SK-N-SH (cell line): ENCODE data around the gene STRIP2. TPM values are rescaled to one million over a fixed set of nuclear protein-coding genes. Genes with fewer than 3 reads are reported as not detected.

Experiments used
- CTCF ChIA-PET: fragments of 300-600, 350-600 bp; formaldehyde crosslinking; extraction: SDS; loops from one replicate; lab custom pipeline; 2021; lab: Yijun Ruan, JAX
- POLR2A ChIA-PET: fragments of 350-600 bp; sonication (Branson Sonifier 250); formaldehyde crosslinking; extraction: SDS; loops from one replicate; lab custom pipeline; 2020; ENCODE audit warnings: antibody characterized with exemption, inconsistent platforms; lab: Yijun Ruan, JAX
- DNase-seq: peaks from one replicate; pipeline ENCODE4 v3.0.0; 2012
- H2AFZ ChIP-seq: fragments of 200-600 bp; sonication (generic); 2 replicates; pipeline ENCODE4 v1.8.1; 2016; ENCODE audit warnings: antibody characterized with exemption, mild to moderate bottlenecking, low read depth
- H3F3A ChIP-seq: fragments of 200-600 bp; sonication (generic); replicated peaks from 2 replicates; pipeline ENCODE3; 2016; ENCODE audit warnings: antibody characterized with exemption, mild to moderate bottlenecking; ENCODE audit not compliant: insufficient read depth
- H3K27ac ChIP-seq, 2 experiments: fragments of 200-500 bp in 1 of 2; fragments of 200-600 bp in 1 of 2; sonication (Bioruptor generic) in 1 of 2; sonication (generic), shearing (Covaris generic) in 1 of 2; 2 replicates each; pipeline versions ENCODE4 v1.5.1 to v1.6.1; 2014 to 2016; ENCODE audit warnings: low read depth in 2 of 2, inconsistent platforms in 1 of 2, low read length in 1 of 2, mild to moderate bottlenecking in 1 of 2, mixed read lengths in 1 of 2
- H3K27me3 ChIP-seq: fragments of 200-600 bp; sonication (generic), shearing (Covaris generic); 2 replicates; pipeline ENCODE4 v1.6.1; 2016; ENCODE audit warnings: mixed run types; ENCODE audit not compliant: insufficient read depth
- H3K36me3 ChIP-seq, 2 experiments: fragments of 200-500 bp in 1 of 2; fragments of 200-600 bp in 1 of 2; sonication (Bioruptor generic) in 1 of 2; sonication (generic) in 1 of 2; replicated peaks in 1 of 2; 2 replicates each; pipeline versions ENCODE3 to v1.5.1; 2014 to 2016; ENCODE audit warnings: low read length in 1 of 2, mild to moderate bottlenecking in 1 of 2; ENCODE audit not compliant: insufficient read depth in 2 of 2, control insufficient read depth in 1 of 2
- H3K4me1 ChIP-seq, 2 experiments: fragments of 200-500 bp in 1 of 2; fragments of 200-600 bp in 1 of 2; sonication (Bioruptor generic) in 1 of 2; sonication (generic), shearing (Covaris generic) in 1 of 2; 2 replicates each; pipeline versions ENCODE4 v1.5.1 to v1.6.1; 2014 to 2016; ENCODE audit warnings: low read depth in 1 of 2, low read length in 1 of 2, mixed run types in 1 of 2; ENCODE audit not compliant: insufficient read depth in 2 of 2, control insufficient read depth in 1 of 2
- H3K4me2 ChIP-seq: fragments of 200-600 bp; sonication (generic), shearing (Covaris generic); 2 replicates; pipeline ENCODE4 v1.6.1; 2017; ENCODE audit warnings: mixed run types
- H3K4me3 ChIP-seq, 2 experiments: fragments of 200-500 bp in 1 of 2; fragments of 200-600 bp in 1 of 2; sonication (Bioruptor generic) in 1 of 2; sonication (generic), shearing (Covaris generic) in 1 of 2; 2 replicates each; pipeline versions ENCODE4 v1.5.1 to v1.8.1; 2014 to 2016; ENCODE audit warnings: low read depth in 2 of 2, inconsistent platforms in 1 of 2, low read length in 1 of 2, mild to moderate bottlenecking in 1 of 2, mixed read lengths in 1 of 2, moderate library complexity in 1 of 2
- H3K79me2 ChIP-seq: fragments of 200-600 bp; sonication (generic); 2 replicates; pipeline ENCODE4 v1.8.1; 2017; ENCODE audit warnings: mild to moderate bottlenecking; ENCODE audit not compliant: insufficient read depth
- H3K9ac ChIP-seq: fragments of 200-600 bp; sonication (generic); 2 replicates; pipeline ENCODE4 v1.6.1; 2017; ENCODE audit warnings: mixed run types
- H3K9me2 ChIP-seq: fragments of 200-600 bp; sonication (generic); 2 replicates; pipeline ENCODE4 v1.6.1; 2017; ENCODE audit warnings: mixed run types
- H3K9me3 ChIP-seq: fragments of 200-600 bp; sonication (generic); 2 replicates; pipeline ENCODE4 v1.6.1; 2017; ENCODE audit warnings: mixed run types, mild to moderate bottlenecking, moderate library complexity
- H4K20me1 ChIP-seq: fragments of 200-600 bp; sonication (generic); 2 replicates; pipeline ENCODE4 v1.6.1; 2017; ENCODE audit warnings: mild to moderate bottlenecking, mixed run types; ENCODE audit not compliant: insufficient read depth
- ELF1 ChIP-seq: IDR thresholded peaks from 2 replicates; pipeline ENCODE4 v1.4.0; 2012
- GABPA ChIP-seq: IDR thresholded peaks from 2 replicates; pipeline ENCODE4 v1.4.0; 2012; ENCODE audit warnings: low read depth, mild to moderate bottlenecking
- JUND ChIP-seq: IDR thresholded peaks from 2 replicates; pipeline ENCODE4 v1.4.0; 2012
- NFIC ChIP-seq: IDR thresholded peaks from 2 replicates; pipeline ENCODE4 v1.4.0; 2012; ENCODE audit warnings: borderline replicate concordance
- PBX3 ChIP-seq: IDR thresholded peaks from 2 replicates; pipeline ENCODE4; 2012
- RAD21 ChIP-seq: IDR thresholded peaks from 2 replicates; pipeline ENCODE4 v1.6.1; 2012; ENCODE audit warnings: mild to moderate bottlenecking, low read length
- RXRA ChIP-seq: IDR thresholded peaks from 2 replicates; pipeline ENCODE4 v1.4.0; 2012; ENCODE audit warnings: low read depth, mild to moderate bottlenecking, borderline replicate concordance
- SIN3A ChIP-seq: IDR thresholded peaks from 2 replicates; pipeline ENCODE4 v1.6.1; 2012; ENCODE audit warnings: low read depth, mild to moderate bottlenecking, low read length, moderate library complexity, borderline replicate concordance
- TCF12 ChIP-seq: IDR thresholded peaks from 2 replicates; pipeline ENCODE4 v1.4.0; 2012
- USF2 ChIP-seq: fragments of 150-350 bp; IDR thresholded peaks from 2 replicates; pipeline ENCODE4 v1.6.1; 2017; ENCODE audit warnings: antibody characterized with exemption, low read length, low read depth, borderline replicate concordance
- YY1 ChIP-seq: IDR thresholded peaks from 2 replicates; pipeline ENCODE4 v1.4.0; 2012; ENCODE audit warnings: low read depth, mild to moderate bottlenecking
- WGBS: methylation state at CpG from one replicate; pipeline ENCODE4 v1.1.6; 2017; ENCODE audit warnings: low lambda C conversion rate; 5-methylcytosine and 5-hydroxymethylcytosine counted together
- polyA plus RNA-seq, 3 experiments: library from polyadenylated mRNA; depleted of rRNA; stranded (reverse); fragments of >200 nt; gene quantifications; 2 replicates each; pipeline ENCODE4 v1.2.3, GENCODE V29; 2012

Gene STRIP2
- polyA plus RNA-seq, 1 of the 3 experiments (the other 2 are of a cell fraction), result 4.9 TPM

GRCh38 chr7:129436335-129436923, 2.2 kb downstream of the STRIP2 start:
- Histone ChIP-seq H3K4me2 (no peak overlapping the region), H2AFZ (no peak overlapping the region), H3K36me3 (no peaks in the 10 kb centered on the region), H3K79me2 (no peaks in the 10 kb centered on the region), H3F3A (peaks cover 14% of the 10 kb centered on the region), H3K27me3 (no peaks in the 10 kb centered on the region), H4K20me1 (no peaks in the 10 kb centered on the region), H3K4me3 (no peak overlapping the region), H3K9me2 (no peaks in the 10 kb centered on the region), H3K27ac (no peak overlapping the region), H3K9ac (no peak overlapping the region), H3K9me3 (no peaks in the 10 kb centered on the region), H3K4me1 (peaks cover 9 to 15% of the 10 kb centered on the region in 2 experiments; a peak in 3 of 4 replicates)
- TF ChIP-seq JUND (no peak), GABPA (no peak), RAD21 (no peak), USF2 (no peak), PBX3 (no peak)
- ChIA-PET CTCF (interaction anchor here (0.9 to 4.9 kb wide), 6 partner anchors 13 to 218 kb away, joined by 3 to 38 read pairs (median 6); no protein-coding TSS in a partner anchor), POLR2A (no interaction called here)
- 93% methylated on average over 5 of the region's 5 CpGs for WGBS
- DNase-seq, result no peak

DNA sequence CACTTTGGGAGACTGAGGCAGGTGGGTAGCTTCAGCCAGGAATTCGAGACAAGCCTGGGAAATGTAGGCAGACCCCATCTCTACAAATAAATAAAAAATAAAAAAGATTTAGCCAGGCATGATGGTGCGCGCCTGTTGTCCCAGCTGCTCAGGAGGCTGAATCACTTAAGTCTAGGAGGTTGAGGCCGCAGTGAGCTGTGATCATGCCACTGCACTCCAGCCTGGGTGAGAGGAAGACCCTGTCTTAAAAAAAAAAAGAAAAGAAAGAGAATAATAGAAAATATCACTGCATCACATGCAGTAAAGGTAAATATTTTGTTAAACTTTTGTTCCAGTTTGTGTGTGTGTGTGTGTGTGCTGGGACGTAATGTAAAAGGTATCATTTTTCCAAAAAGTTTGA, 3.0 kb downstream of the STRIP2 start:
- TF ChIP-seq SIN3A, result no peak
- TF ChIP-seq ELF1, result no peak
- TF ChIP-seq YY1, result no peak
- TF ChIP-seq TCF12, result no peak
- TF ChIP-seq NFIC, result no peak
- no peak for TF ChIP-seq JUND
- TF ChIP-seq RXRA, result no peak
- TF ChIP-seq USF2, result no peak
- TF ChIP-seq, all 33 proteins: peak for 0
- Histone ChIP-seq H3K4me2 (no peak overlapping the region), H3K9me2 (no peaks in the 10 kb centered on the region), H3K9ac (no peak overlapping the region), H3K79me2 (no peaks in the 10 kb centered on the region), H3F3A (peaks cover 14% of the 10 kb centered on the region), H3K27me3 (no peaks in the 10 kb centered on the region), H4K20me1 (no peaks in the 10 kb centered on the region), H3K4me1 (peaks cover 9 to 12% of the 10 kb centered on the region in 2 experiments; a peak in 3 of 4 replicates), H3K9me3 (no peaks in the 10 kb centered on the region), H3K36me3 (no peaks in the 10 kb centered on the region), H2AFZ (no peak overlapping the region), H3K27ac (no peak overlapping the region), H3K4me3 (no peak overlapping the region)
- ChIA-PET CTCF (interaction anchor here (0.9 to 2.6 kb wide), 4 partner anchors 13 to 219 kb away, joined by 3 to 7 read pairs (median 5); no protein-coding TSS in a partner anchor), POLR2A (no interaction called here)
- WGBS, result 90% methylated on average over 5 of the region's 5 CpGs
- no peak for DNase-seq
